ENCODE results near the gene TRA2A. TPM values are rescaled to one million over a fixed set of nuclear protein-coding genes. Genes with fewer than 3 reads are reported as not detected.
"Not testable (repeated sequence)": the region's sequence is repeated elsewhere in the genome, so short reads cannot be mapped to it uniquely, and the experiment has no call there.

Gene TRA2A
- total RNA-seq, 2 experiments from 2014 or later: 246 to 275 TPM

DNA sequence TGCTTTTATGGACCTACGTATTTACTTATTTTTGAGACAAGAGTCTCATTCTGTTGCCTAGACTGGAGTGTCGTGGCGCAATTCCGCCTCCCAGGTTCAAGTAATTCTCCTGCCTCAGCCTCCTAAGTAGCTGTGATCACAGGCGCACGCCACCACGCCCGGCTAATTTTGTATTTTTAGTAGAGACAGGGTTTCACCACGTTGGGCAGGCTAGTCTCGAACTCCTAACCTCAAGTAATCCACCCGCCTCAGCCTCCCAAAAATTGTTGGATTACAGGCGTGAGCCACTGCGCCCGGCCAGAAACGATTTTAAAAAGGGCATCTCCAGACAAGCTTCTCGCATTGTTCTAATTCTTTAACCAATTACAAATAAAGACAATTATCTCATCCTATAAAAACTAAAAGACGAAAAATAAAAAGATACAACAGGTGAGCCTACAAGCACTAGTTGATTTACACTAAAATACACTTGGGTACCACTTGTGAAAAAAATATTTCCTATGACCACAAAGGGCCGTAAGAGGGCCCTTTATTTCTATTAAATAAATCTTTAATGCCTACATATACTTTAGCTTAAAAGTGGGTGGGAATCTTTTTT, 2.4 kb downstream of the TRA2A start:
- DNase-seq (no peak), ATAC-seq (ENCODE audit: poor library complexity) (no peak)
- intact Hi-C loops (cut with DNase I, micrococcal nuclease): loop anchor here in 1 of 2 experiments (10.0 kb wide), 1 partner anchor 345 kb away; the partner anchor contains the start of gene NUP42
- H3K36me3 Mint-ChIP-seq (ENCODE audit: low read depth): peaks cover 42% of the 10 kb centered on the region
- Histone ChIP-seq H3K27me3 (ENCODE audit: control insufficient read depth in 1 of 2, insufficient read depth in 2 of 2, low read length in 2 of 2) (no peaks in the 10 kb centered on the region), H3K4me3 (ENCODE audit: low read length) (no peak overlapping the region), H3K4me1 (ENCODE audit: insufficient read depth, low read length) (peaks cover 40% of the 10 kb centered on the region), H3K27ac (ENCODE audit: low read depth in 1 of 2, low read length in 2 of 2) (no peak overlapping the region), H3K9me3 (ENCODE audit: control insufficient read depth in 1 of 2, insufficient read depth in 1 of 2, low read length in 2 of 2) (no peaks in the 10 kb centered on the region), H3K36me3 (ENCODE audit: insufficient read depth, low read length) (no peaks in the 10 kb centered on the region)
- TF ChIP-seq, protein P1, sequence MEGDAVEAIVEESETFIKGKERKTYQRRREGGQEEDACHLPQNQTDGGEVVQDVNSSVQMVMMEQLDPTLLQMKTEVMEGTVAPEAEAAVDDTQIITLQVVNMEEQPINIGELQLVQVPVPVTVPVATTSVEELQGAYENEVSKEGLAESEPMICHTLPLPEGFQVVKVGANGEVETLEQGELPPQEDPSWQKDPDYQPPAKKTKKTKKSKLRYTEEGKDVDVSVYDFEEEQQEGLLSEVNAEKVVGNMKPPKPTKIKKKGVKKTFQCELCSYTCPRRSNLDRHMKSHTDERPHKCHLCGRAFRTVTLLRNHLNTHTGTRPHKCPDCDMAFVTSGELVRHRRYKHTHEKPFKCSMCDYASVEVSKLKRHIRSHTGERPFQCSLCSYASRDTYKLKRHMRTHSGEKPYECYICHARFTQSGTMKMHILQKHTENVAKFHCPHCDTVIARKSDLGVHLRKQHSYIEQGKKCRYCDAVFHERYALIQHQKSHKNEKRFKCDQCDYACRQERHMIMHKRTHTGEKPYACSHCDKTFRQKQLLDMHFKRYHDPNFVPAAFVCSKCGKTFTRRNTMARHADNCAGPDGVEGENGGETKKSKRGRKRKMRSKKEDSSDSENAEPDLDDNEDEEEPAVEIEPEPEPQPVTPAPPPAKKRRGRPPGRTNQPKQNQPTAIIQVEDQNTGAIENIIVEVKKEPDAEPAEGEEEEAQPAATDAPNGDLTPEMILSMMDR (IDR thresholded peaks at IDR 0.05): no peak
- no peaks in the 10 kb centered on the region for H3K27me3 Mint-ChIP-seq
- H3K4me3 Mint-ChIP-seq: peak overlapping the region; percentile 93
- peak overlapping the region; percentile 97 for H3K27ac Mint-ChIP-seq
- ChIA-PET CTCF (interaction anchor here (0.6 to 4.1 kb wide), 5 partner anchors 17 to 346 kb away, joined by 3 to 13 read pairs (median 4); partner anchors contain the start of gene FAM221A), POLR2A (interaction anchor here (0.6 to 2.2 kb wide), 3 partner anchors 10 to 39 kb away, joined by 4 to 14 read pairs (median 6); no protein-coding TSS in a partner anchor)
- H3K4me1 Mint-ChIP-seq (ENCODE audit: low read depth): peaks cover 75% of the 10 kb centered on the region
- H3K9me3 Mint-ChIP-seq: no peaks in the 10 kb centered on the region

DNA sequence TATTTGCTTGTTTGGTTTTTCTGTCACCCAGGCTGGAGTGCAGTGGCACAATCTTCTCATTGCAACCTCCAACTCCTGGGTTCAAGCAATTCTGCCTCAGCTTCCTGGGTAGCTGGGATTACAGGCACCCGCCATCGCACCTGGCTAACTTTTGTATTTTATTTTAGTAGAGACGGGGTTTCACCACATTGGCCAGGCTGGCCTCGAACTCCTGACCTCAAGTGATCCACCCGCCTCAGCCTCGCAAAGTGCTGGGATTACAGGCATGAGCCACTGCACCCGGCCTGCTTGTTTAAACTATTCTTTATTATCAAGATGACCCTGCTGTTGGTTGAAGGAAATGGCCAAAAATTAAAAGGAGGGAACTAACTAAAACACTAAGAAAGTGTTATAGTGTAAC, 6.2 kb downstream of the TRA2A start:
- H3K27me3 ChIP-seq (ENCODE audit: control insufficient read depth in 1 of 2, insufficient read depth in 2 of 2, low read length in 2 of 2); POLR2A ChIA-PET; H3K27ac ChIP-seq (ENCODE audit: low read depth in 1 of 2, low read length in 2 of 2); ATAC-seq (ENCODE audit: poor library complexity); H3K27me3 Mint-ChIP-seq; H3K9me3 Mint-ChIP-seq; H3K9me3 ChIP-seq (ENCODE audit: control insufficient read depth in 1 of 2, insufficient read depth in 1 of 2, low read length in 2 of 2); DNase-seq; H3K4me3 ChIP-seq (ENCODE audit: low read length): not testable (repeated sequence)
- Histone ChIP-seq H3K4me1 (ENCODE audit: insufficient read depth, low read length) (peaks cover 31% of the 10 kb centered on the region), H3K36me3 (ENCODE audit: insufficient read depth, low read length) (peaks cover 17% of the 10 kb centered on the region)
- peak overlapping the region; percentile 62 for H3K27ac Mint-ChIP-seq
- peaks cover 97% of the 10 kb centered on the region for H3K4me1 Mint-ChIP-seq (ENCODE audit: low read depth)
- peaks cover 57% of the 10 kb centered on the region for H3K36me3 Mint-ChIP-seq (ENCODE audit: low read depth)
- H3K4me3 Mint-ChIP-seq: peak overlapping the region; percentile 47
- CTCF ChIA-PET: interaction anchor here (1.3 to 1.6 kb wide), 2 partner anchors 21 to 252 kb away, joined by 3 to 6 read pairs; no protein-coding TSS in a partner anchor
- intact Hi-C loops (cut with DNase I, micrococcal nuclease): loop anchor here in 1 of 2 experiments (10.0 kb wide), 1 partner anchor 341 kb away; the partner anchor contains the start of gene NUP42

DNA sequence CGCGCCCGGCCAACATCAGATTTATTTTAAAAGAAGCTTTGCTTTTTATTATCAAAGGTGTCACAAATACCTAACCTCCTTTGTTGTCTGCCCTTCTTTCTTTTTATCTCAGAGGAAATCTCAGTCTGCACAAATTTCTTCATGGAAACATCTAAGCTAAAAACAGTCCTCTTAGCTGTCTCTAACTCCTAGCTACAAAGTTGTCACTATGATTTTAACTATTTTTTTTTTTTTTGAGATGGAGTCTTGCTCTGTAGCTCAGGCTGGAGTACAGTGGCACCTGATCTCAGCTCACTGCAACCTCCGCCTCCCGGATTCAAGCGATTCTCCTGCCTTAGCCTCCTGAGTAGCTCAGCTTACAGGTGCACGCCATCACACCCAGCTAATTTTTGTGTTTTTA, 7.3 kb downstream of the TRA2A start:
- ChIA-PET POLR2A (interaction anchor here (0.6 to 1.1 kb wide), 5 partner anchors 11 to 384 kb away, joined by 3 to 4 read pairs (median 3); no protein-coding TSS in a partner anchor), CTCF (interaction anchor here (1.0 to 1.6 kb wide), 2 partner anchors 8 to 23 kb away, joined by 4 to 6 read pairs; no protein-coding TSS in a partner anchor)
- intact Hi-C loops (cut with DNase I, micrococcal nuclease): loop anchor here in 1 of 2 experiments (10.0 kb wide), 1 partner anchor 340 kb away; the partner anchor contains the start of gene NUP42
- no peaks in the 10 kb centered on the region for H3K9me3 Mint-ChIP-seq
- peaks cover 86% of the 10 kb centered on the region for H3K4me1 Mint-ChIP-seq (ENCODE audit: low read depth)
- H3K4me1 ChIP-seq (ENCODE audit: insufficient read depth, low read length): peaks cover 27% of the 10 kb centered on the region
- no peaks in the 10 kb centered on the region for H3K27me3 Mint-ChIP-seq
- H3K4me3 ChIP-seq (ENCODE audit: low read length): no peak overlapping the region
- peaks cover 28% of the 10 kb centered on the region for H3K36me3 ChIP-seq (ENCODE audit: insufficient read depth, low read length)
- ATAC-seq (ENCODE audit: poor library complexity) (peak; percentile 70), DNase-seq (no peak)
- H3K27ac Mint-ChIP-seq: peak overlapping the region; percentile 62
- H3K27me3 ChIP-seq (ENCODE audit: control insufficient read depth in 1 of 2, insufficient read depth in 2 of 2, low read length in 2 of 2): no peaks in the 10 kb centered on the region
- TF ChIP-seq, protein P1 (IDR thresholded peaks at IDR 0.05): no peak
- H3K9me3 ChIP-seq (ENCODE audit: control insufficient read depth in 1 of 2, insufficient read depth in 1 of 2, low read length in 2 of 2): no peaks in the 10 kb centered on the region
- H3K27ac ChIP-seq (ENCODE audit: low read depth in 1 of 2, low read length in 2 of 2): no peak overlapping the region
- H3K4me3 Mint-ChIP-seq: peak overlapping the region; percentile 63
- peaks cover 60% of the 10 kb centered on the region for H3K36me3 Mint-ChIP-seq (ENCODE audit: low read depth)
